T-helper 1 cell treated with Interleukin-12 subunit alpha and Interleukin-12 subunit beta and Interleukin-4 antibody, amounts not matched to agents 30 μg/mL and 1 μg/mL, for 36 hours (primary cell): ENCODE measurements around the gene CD1D.
"Not testable (repeated sequence)": the region's sequence is repeated elsewhere in the genome, so short reads cannot be mapped to it uniquely, and the experiment has no call there.

Source experiments
- H3K27ac Mint-ChIP-seq: one replicate; pipeline ENCODE4 v1.8.0; 2021; ENCODE audit warnings: mild to moderate bottlenecking, mixed read lengths
- H3K27me3 Mint-ChIP-seq: one replicate; pipeline ENCODE4 v1.8.0; 2021; ENCODE audit warnings: low read depth, mixed read lengths
- H3K36me3 Mint-ChIP-seq: one replicate; pipeline ENCODE4 v1.8.0; 2021; ENCODE audit warnings: low read depth, mixed read lengths
- H3K4me1 Mint-ChIP-seq: one replicate; pipeline ENCODE4 v1.8.0; 2021; ENCODE audit warnings: low read depth, mixed read lengths
- H3K4me3 Mint-ChIP-seq: one replicate; pipeline ENCODE4 v1.8.0; 2021; ENCODE audit warnings: mild to moderate bottlenecking, moderate library complexity, mixed read lengths
- H3K9me3 Mint-ChIP-seq: one replicate; pipeline ENCODE4 v1.8.0; 2021; ENCODE audit warnings: mixed read lengths

The CD1D gene

GRCh38 chr1:158188611-158189010 is 7.9 kb downstream of the CD1D start:
- no peak overlapping the region for H3K27ac Mint-ChIP-seq
- H3K36me3 Mint-ChIP-seq = no peaks in the 10 kb centered on the region
- no peaks in the 10 kb centered on the region for H3K4me1 Mint-ChIP-seq
- peaks cover 20% of the 10 kb centered on the region for H3K27me3 Mint-ChIP-seq
- H3K4me3 Mint-ChIP-seq = no peak overlapping the region
- no peaks in the 10 kb centered on the region for H3K9me3 Mint-ChIP-seq

- no peaks in the 10 kb centered on the region for H3K9me3 Mint-ChIP-seq
- H3K4me3 Mint-ChIP-seq = no peak overlapping the region
- no peaks in the 10 kb centered on the region for H3K4me1 Mint-ChIP-seq
- H3K27ac Mint-ChIP-seq = no peak overlapping the region
- H3K27me3 Mint-ChIP-seq = peaks cover 19% of the 10 kb centered on the region
- no peaks in the 10 kb centered on the region for H3K36me3 Mint-ChIP-seq
These were observed 8.9 kb downstream of the CD1D start for GRCh38 chr1:158189624-158190023.

GRCh38 chr1:158191299-158191698 is 10.6 kb downstream of the CD1D start:
- no peak overlapping the region for H3K4me3 Mint-ChIP-seq
- H3K27me3 Mint-ChIP-seq = peaks cover 19% of the 10 kb centered on the region
- no peak overlapping the region for H3K27ac Mint-ChIP-seq
- no peaks in the 10 kb centered on the region for H3K36me3 Mint-ChIP-seq
- H3K4me1 Mint-ChIP-seq = no peaks in the 10 kb centered on the region
- no peaks in the 10 kb centered on the region for H3K9me3 Mint-ChIP-seq

GRCh38 chr1:158196461-158196860 is 15.8 kb downstream of the CD1D start:
- Mint-ChIP-seq H3K4me3 (no peak overlapping the region), H3K27ac (no peak overlapping the region), H3K36me3 (no peaks in the 10 kb centered on the region), H3K4me1 (peaks cover 1% of the 10 kb centered on the region), H3K9me3 (no peaks in the 10 kb centered on the region), H3K27me3 (peaks cover 18% of the 10 kb centered on the region)

DNA sequence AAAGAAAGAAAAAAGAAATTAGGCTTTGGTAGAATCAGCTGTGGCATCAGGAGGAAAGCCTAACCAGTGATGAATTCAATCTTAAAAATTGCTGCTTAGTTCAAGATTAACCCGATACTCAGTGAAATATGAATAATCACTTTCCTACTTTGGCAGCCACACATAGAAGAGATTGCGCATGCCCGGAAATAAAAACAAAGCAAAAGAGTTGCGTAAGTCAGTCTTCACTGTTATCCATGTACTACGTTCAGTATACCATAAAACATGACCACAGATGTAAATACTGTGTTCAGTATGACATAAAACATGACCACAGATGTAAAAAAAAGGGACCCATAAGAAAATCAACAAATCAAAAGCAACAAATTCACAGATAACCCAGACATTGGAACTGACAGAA is 19.2 kb downstream of the CD1D start:
- Mint-ChIP-seq H3K9me3 (no peaks in the 10 kb centered on the region), H3K27me3 (peaks cover 27% of the 10 kb centered on the region), H3K4me1 (peaks cover 5% of the 10 kb centered on the region), H3K27ac (no peak overlapping the region), H3K36me3 (no peaks in the 10 kb centered on the region), H3K4me3 (no peak overlapping the region)

GRCh38 chr1:158200527-158200926 is 19.8 kb downstream of the CD1D start:
- Mint-ChIP-seq H3K27me3 (peaks cover 31% of the 10 kb centered on the region), H3K36me3 (no peaks in the 10 kb centered on the region), H3K4me1 (peaks cover 5% of the 10 kb centered on the region), H3K9me3 (no peaks in the 10 kb centered on the region), H3K4me3 (no peak overlapping the region), H3K27ac (no peak overlapping the region)

DNA sequence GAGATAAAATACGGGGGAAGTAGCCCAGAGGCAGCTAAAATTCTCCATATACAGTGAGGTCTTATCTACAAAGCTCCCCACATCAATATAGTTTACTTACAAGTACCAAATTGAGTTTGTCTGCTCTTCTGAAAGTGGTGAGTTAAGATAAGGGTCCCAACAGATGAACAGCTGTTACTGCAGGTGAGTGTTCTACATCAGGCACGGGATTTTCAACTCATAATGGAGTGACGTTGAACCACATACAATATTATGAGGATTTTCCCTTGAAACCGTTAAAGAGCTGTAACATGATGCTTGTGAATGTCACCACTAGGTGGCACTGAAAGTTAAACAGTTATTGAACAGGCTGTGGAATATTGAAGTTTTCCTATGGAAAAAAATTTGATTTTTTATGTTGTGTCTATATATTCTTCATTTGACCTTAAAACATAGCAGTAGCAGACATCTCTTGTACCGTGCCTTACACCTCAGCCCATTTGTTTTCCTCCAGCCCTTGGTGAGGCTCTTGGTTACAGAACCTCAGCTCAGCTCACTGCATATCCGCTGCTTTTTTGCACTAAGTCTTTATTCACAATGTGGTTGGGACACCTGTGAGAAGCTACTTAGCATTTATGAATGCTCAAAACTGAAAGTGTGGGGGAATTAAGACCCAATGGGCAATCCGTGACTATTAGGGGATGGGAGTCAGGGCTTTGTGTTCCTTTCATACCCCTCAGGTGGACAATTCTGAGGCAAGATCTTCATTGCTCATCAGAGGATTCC is 23.2 kb downstream of the CD1D start:
- H3K4me3 Mint-ChIP-seq = no peak overlapping the region
- no peaks in the 10 kb centered on the region for H3K9me3 Mint-ChIP-seq

DNA sequence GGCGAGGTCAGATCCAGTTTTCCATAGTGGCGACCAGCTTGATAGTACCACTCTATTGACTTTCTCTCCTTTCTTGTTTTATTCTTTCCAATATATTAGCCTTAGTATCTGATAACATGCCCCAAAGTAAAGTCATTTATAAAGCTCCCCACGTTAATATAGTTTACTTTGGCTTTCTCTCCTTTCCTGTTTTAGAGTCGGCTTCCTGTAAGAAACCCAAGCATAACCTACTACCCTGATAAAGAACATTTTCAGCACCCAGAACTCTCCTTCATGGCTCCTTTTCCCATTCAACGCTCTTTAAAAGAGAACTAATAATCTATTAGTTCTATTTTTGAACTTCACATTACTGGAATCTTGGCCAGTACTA is 23.7 kb downstream of the CD1D start:
- H3K4me1 Mint-ChIP-seq = peaks cover 5% of the 10 kb centered on the region
- H3K27ac Mint-ChIP-seq = no peak overlapping the region
- peaks cover 29% of the 10 kb centered on the region for H3K27me3 Mint-ChIP-seq
- no peaks in the 10 kb centered on the region for H3K36me3 Mint-ChIP-seq
- H3K4me3 Mint-ChIP-seq = no peak overlapping the region
- no peaks in the 10 kb centered on the region for H3K9me3 Mint-ChIP-seq

More for the DNA sequence above, 23.2 kb downstream of the CD1D start:
- H3K4me1 Mint-ChIP-seq = peaks cover 5% of the 10 kb centered on the region
- no peaks in the 10 kb centered on the region for H3K36me3 Mint-ChIP-seq
- peaks cover 26% of the 10 kb centered on the region for H3K27me3 Mint-ChIP-seq
- no peak overlapping the region for H3K27ac Mint-ChIP-seq

DNA sequence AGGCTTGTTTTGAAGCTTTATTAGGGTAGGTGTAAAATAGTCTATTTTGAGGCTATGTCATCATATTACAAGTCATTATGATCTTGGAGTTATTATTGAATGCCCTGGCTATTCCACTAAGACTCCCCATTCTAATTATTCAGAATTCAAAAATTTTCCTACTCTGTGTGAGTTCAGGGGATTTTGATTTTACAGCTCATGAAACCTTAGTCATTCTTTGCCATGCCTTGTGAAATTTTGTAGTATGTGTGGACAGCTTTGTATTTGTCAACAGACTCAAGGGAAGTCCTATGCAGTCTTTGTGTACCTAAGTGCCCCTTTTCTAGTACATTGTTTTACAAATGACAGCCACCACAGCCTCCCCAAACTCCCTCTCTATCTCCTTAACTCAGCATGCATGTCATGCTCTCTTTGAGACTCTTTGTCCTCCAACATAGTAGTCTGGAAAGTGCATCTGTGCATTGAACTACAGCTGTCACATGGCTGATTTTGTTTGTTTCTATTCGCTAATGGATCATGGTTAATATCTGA is 28.0 kb downstream of the CD1D start:
- H3K27me3 Mint-ChIP-seq = peaks cover 34% of the 10 kb centered on the region
- peaks cover 3% of the 10 kb centered on the region for H3K4me1 Mint-ChIP-seq

DNA sequence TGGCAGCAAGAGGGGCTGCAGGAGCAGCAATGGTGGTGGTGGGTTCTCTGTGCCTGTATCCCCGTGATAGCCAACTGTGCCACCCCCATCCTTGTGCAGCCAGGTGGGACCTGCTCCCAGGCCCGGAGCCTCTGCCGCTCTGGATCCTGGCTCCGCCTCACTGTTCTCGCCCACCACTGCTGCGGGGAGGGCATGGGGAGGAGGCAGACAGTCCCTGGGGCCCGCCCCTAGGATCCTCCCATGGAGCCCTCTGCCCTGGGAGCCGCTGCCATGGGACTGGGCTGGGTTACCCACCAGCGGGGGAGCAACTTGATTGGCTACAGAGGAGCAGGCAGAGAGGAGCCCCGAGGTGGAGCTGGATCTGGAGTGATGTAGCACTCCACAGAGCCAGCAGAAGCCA is 31.6 kb downstream of the CD1D start:
- Mint-ChIP-seq H3K27me3 (peaks cover 23% of the 10 kb centered on the region), H3K36me3 (no peaks in the 10 kb centered on the region), H3K27ac (no peak overlapping the region), H3K9me3 (no peaks in the 10 kb centered on the region), H3K4me1 (no peaks in the 10 kb centered on the region), H3K4me3 (no peak overlapping the region)

More for the DNA sequence above, 28.0 kb downstream of the CD1D start:
- no peaks in the 10 kb centered on the region for H3K9me3 Mint-ChIP-seq
- no peaks in the 10 kb centered on the region for H3K36me3 Mint-ChIP-seq
- no peak overlapping the region for H3K27ac Mint-ChIP-seq
- H3K4me3 Mint-ChIP-seq = no peak overlapping the region

DNA sequence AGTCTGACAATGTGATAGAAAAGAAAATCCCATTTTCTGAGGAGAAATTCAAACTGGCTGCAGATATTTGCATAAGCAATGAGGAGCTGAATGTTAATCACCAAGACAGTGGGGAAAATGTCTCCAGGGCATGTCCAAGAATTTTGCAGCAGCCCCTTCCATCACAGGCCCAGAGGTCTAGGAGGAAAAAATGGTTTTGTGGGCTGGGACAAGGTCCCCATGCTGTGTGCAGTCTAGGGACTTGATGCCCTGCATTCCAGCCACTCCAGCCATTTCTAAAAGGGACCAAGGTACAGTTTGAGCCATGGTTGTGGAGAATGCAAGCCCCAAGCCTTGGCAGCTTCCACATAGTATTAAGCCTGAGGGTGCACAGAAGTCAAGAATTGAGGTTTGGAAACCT is 42.8 kb downstream of the CD1D start:
- peaks cover 22% of the 10 kb centered on the region for H3K9me3 Mint-ChIP-seq
- H3K27me3 Mint-ChIP-seq, H3K27ac Mint-ChIP-seq: not testable (repeated sequence)

GRCh38 chr1:158227904-158228623 is 47.4 kb downstream of the CD1D start:
- Mint-ChIP-seq H3K4me1 (no peaks in the 10 kb centered on the region), H3K36me3 (no peaks in the 10 kb centered on the region), H3K9me3 (peaks cover 12% of the 10 kb centered on the region), H3K27ac (no peak overlapping the region), H3K4me3 (no peak overlapping the region), H3K27me3 (peaks cover 8% of the 10 kb centered on the region)

More for the DNA sequence above, 42.8 kb downstream of the CD1D start:
- not testable (repeated sequence) for H3K4me1 Mint-ChIP-seq, H3K4me3 Mint-ChIP-seq, H3K36me3 Mint-ChIP-seq
